Endothelial cell of umbilical vein (primary cell): Measurements from ENCODE around the gene IFT22. TPM values are rescaled to one million over a fixed set of nuclear protein-coding genes. Genes with fewer than 3 reads are reported as not detected.

Source experiments
- BruUV-seq: library from RNA; stranded (reverse); fragments of 400-500 nt; replicated peaks from 2 replicates; lab custom pipeline; 2021; lab: Mats Ljungman, UMichigan
- CTCF ChIA-PET: fragments of 300-600, 350-600 bp; sonication (Branson Sonifier 250); formaldehyde crosslinking; loops from one replicate; lab custom pipeline; 2021; ENCODE audit warnings: antibody characterized with exemption, inconsistent platforms; lab: Charles Lee
- POLR2A ChIA-PET: fragments of 300-600, 350-600 bp; sonication (Branson Sonifier 250); formaldehyde crosslinking; loops from one replicate; lab custom pipeline; 2021; ENCODE audit warnings: antibody characterized with exemption, inconsistent platforms; lab: Charles Lee
- DNase-seq: peaks from one replicate; pipeline ENCODE4 v3.0.0-alpha.2; 2011; ENCODE audit warnings: low read depth, low spot score
- FAIRE-seq: peaks from 2 replicates; lab custom pipeline; 2011; peaks lifted over from hg19 to GRCh38; lab: Jason Lieb, UNC
- H2AFZ ChIP-seq: 2 replicates; pipeline ENCODE4 v1.6.0; 2012; ENCODE audit warnings: low read depth, low read length, control low read depth, inconsistent platforms
- H3K27ac ChIP-seq: 2 replicates; pipeline ENCODE4 v1.5.1; 2011; ENCODE audit warnings: low read depth, mild to moderate bottlenecking, control low read depth, low read length, moderate library complexity; ENCODE audit not compliant: insufficient read depth
- H3K27me3 ChIP-seq, 2 experiments: 2 replicates each; pipeline versions ENCODE4 v1.6.0 to v1.6.1; 2011; ENCODE audit warnings: low read length in 2 of 2, mixed read lengths in 1 of 2; ENCODE audit not compliant: control insufficient read depth in 2 of 2, insufficient read depth in 2 of 2
- H3K36me3 ChIP-seq, 2 experiments: 2 replicates in 1 of 2; 3 replicates in 1 of 2; pipeline ENCODE4 v1.5.1; 2011; ENCODE audit warnings: low read length in 2 of 2, mild to moderate bottlenecking in 1 of 2, moderate library complexity in 1 of 2; ENCODE audit not compliant: control insufficient read depth in 2 of 2, insufficient read depth in 2 of 2; ENCODE audit errors: extremely low read depth in 1 of 2
- H3K4me1 ChIP-seq: 3 replicates; pipeline ENCODE4 v1.5.1; 2011; ENCODE audit warnings: mild to moderate bottlenecking, low read length; ENCODE audit not compliant: control insufficient read depth, insufficient read depth; ENCODE audit errors: extremely low read depth
- H3K4me2 ChIP-seq: 2 replicates; pipeline ENCODE4 v1.6.1; 2011; ENCODE audit warnings: low read length, control low read depth, mixed read lengths; ENCODE audit not compliant: insufficient read depth
- H3K4me3 ChIP-seq, 3 experiments: fragments of 200-600 bp in 1 of 3; sonication (generic), shearing (Covaris generic) in 1 of 3; replicated peaks in 1 of 3; 2 replicates each; pipeline ENCODE4 v1.5.1; 2011 to 2016; ENCODE audit warnings: control low read depth in 3 of 3, low read length in 3 of 3, mild to moderate bottlenecking in 2 of 3, inconsistent platforms in 1 of 3, low read depth in 1 of 3, moderate library complexity in 1 of 3; ENCODE audit not compliant: insufficient read depth in 1 of 3
- H3K79me2 ChIP-seq: 2 replicates; pipeline ENCODE4 v1.6.0; 2012; ENCODE audit warnings: low read length, inconsistent platforms; ENCODE audit not compliant: control insufficient read depth, insufficient read depth
- H3K9ac ChIP-seq: replicated peaks from 2 replicates; pipeline ENCODE3; 2011; ENCODE audit warnings: low read length, control low read depth; ENCODE audit not compliant: insufficient read depth; ENCODE audit errors: extremely low read depth
- H3K9me1 ChIP-seq: replicated peaks from 3 replicates; pipeline ENCODE4 v1.6.0; 2011; ENCODE audit warnings: mild to moderate bottlenecking, low read length; ENCODE audit not compliant: control insufficient read depth, insufficient read depth; ENCODE audit errors: extremely low read depth
- H3K9me3 ChIP-seq: replicated peaks from 2 replicates; pipeline ENCODE4 v1.5.1; 2012; ENCODE audit warnings: low read length, inconsistent platforms; ENCODE audit not compliant: control insufficient read depth, insufficient read depth
- H4K20me1 ChIP-seq: replicated peaks from 2 replicates; pipeline ENCODE3; 2011; ENCODE audit warnings: mild to moderate bottlenecking, low read length; ENCODE audit not compliant: control insufficient read depth, insufficient read depth; ENCODE audit errors: extremely low read depth
- CTCF ChIP-seq, 2 donors: IDR thresholded peaks; 1 replicate in 1 of 2; 2 replicates in 1 of 2; pipeline ENCODE4 v1.5.1; 2011; ENCODE audit warnings: low read length in 2 of 2, mild to moderate bottlenecking in 2 of 2, moderate library complexity in 2 of 2, control low read depth in 1 of 2, inconsistent platforms in 1 of 2, low read depth in 1 of 2; ENCODE audit not compliant: insufficient read depth in 1 of 2; ENCODE audit errors: extremely low read depth in 1 of 2
- EZH2 ChIP-seq: IDR thresholded peaks from 2 replicates; pipeline ENCODE4 v1.6.1; 2012; ENCODE audit warnings: borderline replicate concordance, low read depth, mild to moderate bottlenecking, moderate library complexity, low read length, inconsistent platforms; ENCODE audit not compliant: severe bottlenecking
- FOS ChIP-seq: IDR thresholded peaks from 2 replicates; pipeline ENCODE4 v1.6.1; 2011; ENCODE audit warnings: mild to moderate bottlenecking, low read length, moderate library complexity, borderline replicate concordance; ENCODE audit not compliant: insufficient read depth
- GATA2 ChIP-seq: IDR thresholded peaks from 2 replicates; pipeline ENCODE4 v1.7.0; 2011; ENCODE audit warnings: low read depth, mild to moderate bottlenecking, moderate library complexity, mixed read lengths, low read length; ENCODE audit not compliant: insufficient read length, insufficient read depth
- JUN ChIP-seq: IDR thresholded peaks from 2 replicates; pipeline ENCODE4 v1.6.1; 2011; ENCODE audit warnings: borderline replicate concordance, low read depth; ENCODE audit not compliant: insufficient read length, insufficient read depth
- MAX ChIP-seq: IDR thresholded peaks from 2 replicates; pipeline ENCODE4 v1.6.1; 2011; ENCODE audit not compliant: insufficient read depth, insufficient read length
- MYC ChIP-seq: IDR thresholded peaks from one replicate; pipeline ENCODE4 v1.6.1; 2011; ENCODE audit warnings: mild to moderate bottlenecking, low read depth, low read length
- POLR2A ChIP-seq: IDR thresholded peaks from 2 replicates; pipeline ENCODE4 v1.6.1; 2012; ENCODE audit warnings: low read depth, mild to moderate bottlenecking, control low read depth, low read length
- POLR2AphosphoS5 ChIP-seq: IDR thresholded peaks from 2 replicates; pipeline ENCODE4 v1.6.1; 2012; ENCODE audit warnings: low read depth, mild to moderate bottlenecking, control low read depth, low read length, moderate library complexity; ENCODE audit not compliant: insufficient read depth
- dilution Hi-C: fragments of 300-500 bp; cut with MboI; formaldehyde crosslinking; loops from one replicate; pipeline ENCODE4 v1.15.0; 2019; ENCODE audit warnings: low sequenced_read_pairs; ENCODE audit not compliant: extremely low pct_ligation_motif_present
- intact Hi-C: fragments of 100-400 bp; cut with micrococcal nuclease; formaldehyde crosslinking; loops from one replicate; pipeline ENCODE4 v1.10.0; 2022
- polyA plus RNA-seq, 4 experiments: library from polyadenylated mRNA; depleted of rRNA in 3 of 4; stranded (reverse) in 3 of 4; unstranded in 1 of 4; fragments of >200 nt; gene quantifications; 2 replicates each; pipeline versions ENCODE4 v1.2.1 to v1.2.3, GENCODE V29; 2011 to 2012; ENCODE audit warnings: missing spikeins in 1 of 4
- total RNA-seq: library from RNA; stranded (reverse); gene quantifications from 2 replicates; pipeline ENCODE4 v1.2.3, GENCODE V29; 2021

The IFT22 gene
- total and polyA plus RNA-seq, 2 donors (not counting 3 experiments of a cell fraction or from before 2014, with no cell fraction given), result 26.3 to 28.7 TPM

- Histone ChIP-seq H2AFZ (no peak overlapping the region), H3K36me3 (no peaks in the 10 kb centered on the region), H3K9me1 (no peaks in the 10 kb centered on the region), H3K9ac (no peak overlapping the region), H3K9me3 (no peaks in the 10 kb centered on the region), H3K4me3 (no peak overlapping the region), H3K27me3 (peaks cover 2% of the 10 kb centered on the region in 2 experiments), H3K27ac (no peak overlapping the region), H3K4me2 (no peak overlapping the region), H4K20me1 (no peaks in the 10 kb centered on the region), H3K79me2 (no peaks in the 10 kb centered on the region), H3K4me1 (no peaks in the 10 kb centered on the region)
- dilution Hi-C loops (no loop called here), intact Hi-C loops (no loop called here)
- ChIA-PET CTCF (interaction anchor here (0.7 kb wide), 1 partner anchor 12 kb away, joined by 4 read pairs; the partner anchor contains the start of gene IFT22), POLR2A (no interaction called here)
- FAIRE-seq (no peak), DNase-seq (no peak)
- no TSS peak for BruUV-seq
- no peak for TF ChIP-seq FOS
- TF ChIP-seq MYC, result no peak
- no peak for TF ChIP-seq CTCF (IDR thresholded peaks at IDR 0.05; ENCODE audit: extremely low read depth in 1 of 2, insufficient read depth in 1 of 2, low read depth in 1 of 2, low read length in 2 of 2)
- no peak for TF ChIP-seq GATA2
- TF ChIP-seq POLR2A, result no peak
- no peak for TF ChIP-seq EZH2
- no peak for TF ChIP-seq JUN
- TF ChIP-seq MAX, result no peak
- no peak for TF ChIP-seq POLR2AphosphoS5
Measured at GRCh38 chr7:101333912-101334311, 12.3 kb upstream of the IFT22 start.
